Measurements from ENCODE around the gene CCDC167. TPM values are rescaled to one million over a fixed set of nuclear protein-coding genes. Genes with fewer than 3 reads are reported as not detected.

The CCDC167 gene
- total and polyA plus RNA-seq, 2 of the 8 experiments (the other 6 are each of a cell fraction or from before 2014, with no cell fraction given): 11.0 to 26.5 TPM

- no peak for TF ChIP-seq CREB1 (IDR thresholded peaks at IDR 0.05)
- no peak for TF ChIP-seq CTBP2 (IDR thresholded peaks at IDR 0.05; ENCODE audit: borderline replicate concordance, insufficient read depth, insufficient read length, low read length)
- TF ChIP-seq EZH2 (IDR thresholded peaks at IDR 0.05; ENCODE audit: low read depth, low read length, severe bottlenecking): no peak
- TF ChIP-seq HDAC6 (IDR thresholded peaks at IDR 0.05; ENCODE audit: low read depth, low read length): no peak
- TF ChIP-seq SP4 (IDR thresholded peaks at IDR 0.05; ENCODE audit: low read length): no peak
- TF ChIP-seq CBX8 (IDR thresholded peaks at IDR 0.05; ENCODE audit: borderline replicate concordance, low read depth, low read length): no peak
These were observed 65.9 kb downstream of the CCDC167 start (continued) for GRCh38 chr6:37433657-37434271.

Other genes with a start within 250 kb of the CCDC167 start
- gene TBC1D22B, start 242.1 kb downstream of the CCDC167 start, total RNA-seq (2021; fragmentation: NEBNext Ultra II Directional; extraction: Animal tissue kit (Norgen Biotek cat#: 25700)): 16.9 and 17.4 TPM in 2 replicates
- 10.1 and 11.6 TPM in 2 replicates for gene TBC1D22B, start 242.1 kb downstream of the CCDC167 start, polyA plus RNA-seq (2011; rRNA removed)
- 0.29 and 0.60 TPM in 2 replicates for gene TMEM217, start 241.7 kb downstream of the CCDC167 start, total RNA-seq (2021; fragmentation: NEBNext Ultra II Directional; extraction: Animal tissue kit (Norgen Biotek cat#: 25700))
- gene TMEM217, start 241.7 kb downstream of the CCDC167 start, polyA plus RNA-seq (2011; rRNA removed): 0.27 and 1.1 TPM in 2 replicates
- gene RNF8, start 145.9 kb downstream of the CCDC167 start, total RNA-seq (2021; fragmentation: NEBNext Ultra II Directional; extraction: Animal tissue kit (Norgen Biotek cat#: 25700)): 44.7 and 46.2 TPM in 2 replicates
- gene RNF8, start 145.9 kb downstream of the CCDC167 start, polyA plus RNA-seq (2011; rRNA removed): 15.8 and 20.3 TPM in 2 replicates
- 33.1 and 34.3 TPM in 2 replicates for gene CMTR1, start 66.7 kb downstream of the CCDC167 start, total RNA-seq (2021; fragmentation: NEBNext Ultra II Directional; extraction: Animal tissue kit (Norgen Biotek cat#: 25700))
- 15.2 and 16.8 TPM in 2 replicates for gene CMTR1, start 66.7 kb downstream of the CCDC167 start, polyA plus RNA-seq (2011; rRNA removed)
- 0.61 and 0.74 TPM in 2 replicates for gene MDGA1, start 198.0 kb upstream of the CCDC167 start, total RNA-seq (2021; fragmentation: NEBNext Ultra II Directional; extraction: Animal tissue kit (Norgen Biotek cat#: 25700))
- 0.74 and 2.3 TPM in 2 replicates for gene MDGA1, start 198.0 kb upstream of the CCDC167 start, polyA plus RNA-seq (2011; rRNA removed)